H9 (cell line): Measurements from ENCODE around the gene KCNAB2. TPM values are rescaled to one million over a fixed set of nuclear protein-coding genes. Genes with fewer than 3 reads are reported as not detected.

Experiments
- DNase-seq: peaks from one replicate; pipeline ENCODE4 v3.0.0-alpha.2; 2017
- H2AFZ ChIP-seq: one replicate; pipeline ENCODE4 v1.6.1; 2013; ENCODE audit warnings: mild to moderate bottlenecking, low read length, control low read depth, moderate library complexity
- H2AK5ac ChIP-seq: 2 replicates; pipeline ENCODE4 v1.6.1; 2013; ENCODE audit warnings: low read length, control low read depth, mixed read lengths; ENCODE audit not compliant: insufficient read length
- H2BK120ac ChIP-seq: one replicate; pipeline ENCODE4 v1.6.1; 2013; ENCODE audit warnings: low read depth, mild to moderate bottlenecking, low read length, control low read depth, inconsistent platforms; ENCODE audit not compliant: poor library complexity, severe bottlenecking
- H2BK12ac ChIP-seq: 2 replicates; pipeline ENCODE4 v1.6.1; 2013; ENCODE audit warnings: low read length, control low read depth, mixed read lengths, low read depth; ENCODE audit not compliant: insufficient read length
- H2BK15ac ChIP-seq: 2 replicates; pipeline ENCODE4 v1.6.1; 2013; ENCODE audit warnings: low read depth, low read length, control low read depth
- H2BK20ac ChIP-seq: one replicate; pipeline ENCODE4 v1.6.1; 2013; ENCODE audit warnings: low read depth, mild to moderate bottlenecking, low read length, control low read depth, inconsistent platforms; ENCODE audit not compliant: poor library complexity, severe bottlenecking
- H2BK5ac ChIP-seq: 2 replicates; pipeline ENCODE4 v1.6.1; 2013; ENCODE audit warnings: low read length, control low read depth, mixed read lengths; ENCODE audit not compliant: insufficient read length
- H3K14ac ChIP-seq: 2 replicates; pipeline ENCODE4 v1.6.1; 2013; ENCODE audit warnings: low read length, control low read depth; ENCODE audit not compliant: insufficient read depth
- H3K18ac ChIP-seq: 2 replicates; pipeline ENCODE4 v1.6.1; 2013; ENCODE audit warnings: low read depth, mild to moderate bottlenecking, mixed read lengths, low read length, control low read depth; ENCODE audit not compliant: insufficient read length
- H3K23ac ChIP-seq: 2 replicates; pipeline ENCODE4 v1.6.1; 2013; ENCODE audit warnings: low read length, control low read depth, mixed read lengths, low read depth; ENCODE audit not compliant: insufficient read length
- H3K23me2 ChIP-seq: 2 replicates; pipeline ENCODE4 v1.6.1; 2013; ENCODE audit warnings: low read depth, mild to moderate bottlenecking, mixed read lengths, low read length, control low read depth; ENCODE audit not compliant: insufficient read length, poor library complexity, severe bottlenecking
- H3K27ac ChIP-seq: 2 replicates; pipeline ENCODE4 v1.5.1; 2013; ENCODE audit warnings: low read length, control low read depth, mixed read lengths, low read depth; ENCODE audit not compliant: insufficient read length
- H3K27me3 ChIP-seq: 2 replicates; pipeline ENCODE4 v1.6.1; 2013; ENCODE audit warnings: low read length, control low read depth, inconsistent platforms; ENCODE audit not compliant: insufficient read depth
- H3K4ac ChIP-seq: 2 replicates; pipeline ENCODE4 v1.6.1; 2013; ENCODE audit warnings: low read depth, mild to moderate bottlenecking, control low read depth, inconsistent platforms, low read length, moderate library complexity
- H3K4me1 ChIP-seq: 2 replicates; pipeline ENCODE4 v1.6.1; 2013; ENCODE audit warnings: low read length, control low read depth, inconsistent platforms; ENCODE audit not compliant: insufficient read depth
- H3K4me2 ChIP-seq: 2 replicates; pipeline ENCODE4 v1.6.1; 2013; ENCODE audit warnings: low read length, control low read depth, mixed read lengths; ENCODE audit not compliant: insufficient read length, insufficient read depth
- H3K56ac ChIP-seq: 2 replicates; pipeline ENCODE4 v1.6.1; 2013; ENCODE audit warnings: low read depth, mild to moderate bottlenecking, mixed read lengths, low read length, control low read depth; ENCODE audit not compliant: insufficient read length
- H3K79me1 ChIP-seq: 2 replicates; pipeline ENCODE4 v1.6.1; 2013; ENCODE audit warnings: low read depth, mild to moderate bottlenecking, moderate library complexity, low read length, control low read depth, inconsistent platforms; ENCODE audit not compliant: insufficient read depth, poor library complexity, severe bottlenecking
- H3K79me2 ChIP-seq: 2 replicates; pipeline ENCODE4 v1.6.1; 2013; ENCODE audit warnings: low read length, control low read depth, inconsistent platforms; ENCODE audit not compliant: insufficient read depth
- H3K9ac ChIP-seq: 2 replicates; pipeline ENCODE4 v1.6.1; 2013; ENCODE audit warnings: low read length, control low read depth, mixed read lengths; ENCODE audit not compliant: insufficient read length; ENCODE audit errors: extremely low read depth
- H3K9me3 ChIP-seq: one replicate; pipeline ENCODE4 v1.6.1; 2013; ENCODE audit warnings: low read depth, low read length, inconsistent platforms; ENCODE audit not compliant: control insufficient read depth
- H3T11ph ChIP-seq: one replicate; pipeline ENCODE4 v1.6.1; 2013; ENCODE audit warnings: mild to moderate bottlenecking, low read length, control low read depth, inconsistent platforms
- H4K20me1 ChIP-seq: one replicate; pipeline ENCODE4 v1.6.1; 2013; ENCODE audit not compliant: control insufficient read depth, insufficient read length, insufficient read depth
- H4K5ac ChIP-seq: 2 replicates; pipeline ENCODE4 v1.6.1; 2013; ENCODE audit warnings: low read depth, mild to moderate bottlenecking, mixed read lengths, low read length, control low read depth; ENCODE audit not compliant: insufficient read length
- H4K8ac ChIP-seq: replicated peaks from 2 replicates; pipeline ENCODE4 v1.6.1; 2013; ENCODE audit warnings: low read length, control low read depth, mixed read lengths, low read depth; ENCODE audit not compliant: insufficient read length
- H4K91ac ChIP-seq: 2 replicates; pipeline ENCODE4 v1.6.1; 2013; ENCODE audit warnings: low read depth, mild to moderate bottlenecking, moderate library complexity, mixed read lengths, low read length, control low read depth; ENCODE audit not compliant: insufficient read length
- H3K27ac Mint-ChIP-seq, 3 experiments: 2 replicates in 2 of 3; 3 replicates in 1 of 3; pipeline ENCODE4 v1.8.0; 2020 to 2021; ENCODE audit warnings: mixed read lengths in 3 of 3, mild to moderate bottlenecking in 1 of 3, moderate library complexity in 1 of 3
- H3K27me3 Mint-ChIP-seq: 2 replicates; pipeline ENCODE4 v1.8.0; 2021; ENCODE audit warnings: low read depth, mild to moderate bottlenecking, moderate library complexity, mixed read lengths
- H3K36me3 Mint-ChIP-seq, 3 experiments: 2 replicates in 2 of 3; 3 replicates in 1 of 3; pipeline ENCODE4 v1.8.0; 2020 to 2021; ENCODE audit warnings: low read depth in 3 of 3, mixed read lengths in 3 of 3; ENCODE audit not compliant: insufficient read depth in 1 of 3
- H3K4me1 Mint-ChIP-seq, 2 experiments: 2 replicates each; pipeline ENCODE4 v1.8.0; 2020; ENCODE audit warnings: mixed read lengths in 2 of 2
- H3K4me3 Mint-ChIP-seq, 2 experiments: 2 replicates in 1 of 2; 3 replicates in 1 of 2; pipeline ENCODE4 v1.8.0; 2020 to 2021; ENCODE audit warnings: mild to moderate bottlenecking in 2 of 2, mixed read lengths in 2 of 2, moderate library complexity in 1 of 2
- H3K9me3 Mint-ChIP-seq, 2 experiments: 2 replicates in 1 of 2; 3 replicates in 1 of 2; pipeline ENCODE4 v1.8.0; 2020; ENCODE audit warnings: mild to moderate bottlenecking in 2 of 2, mixed read lengths in 2 of 2, moderate library complexity in 1 of 2
- CTCF ChIP-seq: fragments of 200-600 bp; sonication (generic); conservative IDR thresholded peaks from 3 replicates; pipeline ENCODE4 v1.8.0; 2021; ENCODE audit warnings: antibody characterized with exemption, mild to moderate bottlenecking
- WGBS: extraction: QIAGEN DNeasy Blood & Tissue Kit; methylation state at CpG from one replicate; pipeline ENCODE4 v1.1.7; 2013; ENCODE audit warnings: missing lambda C conversion rate, low lambda C conversion rate, mixed read lengths; ENCODE audit not compliant: insufficient read length; ENCODE audit errors: extremely low coverage; 5-methylcytosine and 5-hydroxymethylcytosine counted together
- total RNA-seq: library from RNA; stranded (reverse); gene quantifications from 2 replicates; pipeline ENCODE4 v1.2.1, GENCODE V29; 2021

Gene KCNAB2
- total RNA-seq, 1 experiment from 2014 or later: 8.3 TPM

GRCh38 chr1:6136516-6137220, 91.0 kb downstream of the KCNAB2 start:
- Histone ChIP-seq H3K27ac (no peak overlapping the region), H2BK12ac (no peak overlapping the region), H3T11ph (no peak overlapping the region), H3K4me2 (no peak overlapping the region), H2AFZ (no peak overlapping the region), H3K9ac (no peak overlapping the region), H3K9me3 (no peaks in the 10 kb centered on the region), H2BK5ac (no peak overlapping the region), H3K56ac (no peak overlapping the region), H3K23ac (no peak overlapping the region), H3K79me1 (no peaks in the 10 kb centered on the region), H2AK5ac (no peak overlapping the region), H2BK120ac (no peak overlapping the region), H3K18ac (no peak overlapping the region), H2BK15ac (no peak overlapping the region), H3K27me3 (no peaks in the 10 kb centered on the region), H3K79me2 (no peaks in the 10 kb centered on the region), H3K4ac (no peak overlapping the region), H4K8ac (no peak overlapping the region), H3K14ac (no peak overlapping the region; the same call in 1 of the 2 replicates), H4K91ac (no peak overlapping the region), H2BK20ac (no peak overlapping the region), H4K5ac (no peak overlapping the region), H4K20me1 (no peaks in the 10 kb centered on the region), H3K23me2 (no peaks in the 10 kb centered on the region), H3K4me1 (no peaks in the 10 kb centered on the region)
- no peak for TF ChIP-seq CTCF
- Mint-ChIP-seq H3K4me3 (no peak overlapping the region), H3K9me3 (peaks cover 9% of the 10 kb centered on the region in 2 experiments), H3K36me3 (peaks cover 0 to 5% (median 0%) of the 10 kb centered on the region in 3 experiments; a peak in 4 of 7 replicates), H3K27me3 (peaks cover 17% of the 10 kb centered on the region), H3K4me1 (no peaks in the 10 kb centered on the region), H3K27ac (no peak overlapping the region; a peak in 1 of 7 replicates)
- DNase-seq: no peak
- no CpG with 5 or more reads among the region's 16 CpGs for WGBS
